HG02763 (cell line): ENCODE measurements around the gene TDRD9.
"Not testable (repeated sequence)": the region's sequence is repeated elsewhere in the genome, so short reads cannot be mapped to it uniquely, and the experiment has no call there.

Experiments used
- ATAC-seq: cut with Tn5 transposase; IDR thresholded peaks from one replicate; pipeline ENCODE4 v1.9.1; 2021; ENCODE audit warnings: mild to moderate bottlenecking, moderate library complexity; ENCODE audit not compliant: unreplicated experiment

TDRD9 gene

GRCh38 chr14:103928011-103928890 lies at the start of gene TDRD9:
TDRD9 (plus strand) TSS chr14:103928456; CDS start chr14:103928510, 54 bp downstream.
- no peak for ATAC-seq

GRCh38 chr14:103879118-103879569 lies 49.1 kb upstream of the TDRD9 start:
- ATAC-seq = no peak

- ATAC-seq = no peak
Observed at GRCh38 chr14:103879570-103880347, 48.5 kb upstream of the TDRD9 start.

- no peak for ATAC-seq
Observed at GRCh38 chr14:103880348-103881267, 47.6 kb upstream of the TDRD9 start.

- no peak for ATAC-seq
Observed at GRCh38 chr14:103881268-103882201, 46.7 kb upstream of the TDRD9 start.

- no peak for ATAC-seq
Observed at GRCh38 chr14:103882503-103883262, 45.6 kb upstream of the TDRD9 start.

GRCh38 chr14:103883263-103883523 lies 45.1 kb upstream of the TDRD9 start:
- ATAC-seq = no peak

GRCh38 chr14:103884854-103885253 lies 43.4 kb upstream of the TDRD9 start:
- no peak for ATAC-seq

GRCh38 chr14:103885509-103885932 lies 42.7 kb upstream of the TDRD9 start:
- no peak for ATAC-seq

GRCh38 chr14:103886304-103887169 lies 41.7 kb upstream of the TDRD9 start:
- ATAC-seq = no peak

- no peak for ATAC-seq
Observed at GRCh38 chr14:103887170-103887501, 41.1 kb upstream of the TDRD9 start.

- no peak for ATAC-seq
Observed at GRCh38 chr14:103887557-103888115, 40.6 kb upstream of the TDRD9 start.

- not testable (repeated sequence) for ATAC-seq
Observed at GRCh38 chr14:103889002-103889312, 39.3 kb upstream of the TDRD9 start.

- ATAC-seq = no peak
Observed at GRCh38 chr14:103889313-103890051, 38.8 kb upstream of the TDRD9 start.

- no peak for ATAC-seq
Observed at GRCh38 chr14:103890052-103890371, 38.2 kb upstream of the TDRD9 start.

- ATAC-seq = no peak
Observed at GRCh38 chr14:103890821-103891666, 37.2 kb upstream of the TDRD9 start.
